Measurements from ENCODE around the gene CRABP1. TPM values are rescaled to one million over a fixed set of nuclear protein-coding genes. Genes with fewer than 3 reads are reported as not detected.

CRABP1 gene
- total and polyA plus RNA-seq, 2 experiments from 2014 or later, result not detected

GRCh38 chr15:78389738-78390137 lies 49.6 kb downstream of the CRABP1 start:
- H2AFZ ChIP-seq, result peak overlapping the region; percentile 41; the same call in 1 of the 2 replicates
- H3K9me2 ChIP-seq (ENCODE audit: insufficient read depth), result no peaks in the 10 kb centered on the region
- no peak overlapping the region for H3K27ac ChIP-seq
- WGBS, 2 experiments (ENCODE audit: low coverage in 1 of 2, low lambda C conversion rate in 2 of 2, missing lambda C conversion rate in 2 of 2), result 27 to 44% methylated on average over 2 of the region's 2 CpGs
- no peaks in the 10 kb centered on the region for H3K36me3 ChIP-seq (ENCODE audit: low read depth)
- no peaks in the 10 kb centered on the region for H3K9me3 ChIP-seq (ENCODE audit: low read depth)
- H3F3A ChIP-seq (ENCODE audit: insufficient read depth), result peaks cover 10% of the 10 kb centered on the region
- in situ Hi-C loops (cut with MboI), result no loop called here
- no peaks in the 10 kb centered on the region for H3K79me2 ChIP-seq (ENCODE audit: insufficient read depth)
- no peak overlapping the region for H3K4me2 ChIP-seq (ENCODE audit: unreplicated experiment)
- no peak overlapping the region for H3K9ac ChIP-seq
- peak; percentile 39 for DNase-seq
- peaks cover 11% of the 10 kb centered on the region for H3K4me1 ChIP-seq (ENCODE audit: insufficient read depth)
- H4K20me1 ChIP-seq (ENCODE audit: insufficient read depth), result no peaks in the 10 kb centered on the region
- H3K4me3 ChIP-seq, result no peak overlapping the region
- TF ChIP-seq EZH2phosphoT487 (IDR thresholded peaks at IDR 0.05; ENCODE audit: insufficient read depth, low read depth) (no peak), EZH2 (IDR thresholded peaks at IDR 0.05; ENCODE audit: insufficient read depth, poor library complexity, severe bottlenecking) (no peak)
- peaks cover 10% of the 10 kb centered on the region for H3K27me3 ChIP-seq (replicated peaks; ENCODE audit: insufficient read depth)

GRCh38 chr15:78390242-78390641 lies 50.1 kb downstream of the CRABP1 start:
- Histone ChIP-seq H3K4me1 (ENCODE audit: insufficient read depth) (peaks cover 11% of the 10 kb centered on the region), H3K9me3 (ENCODE audit: low read depth) (no peaks in the 10 kb centered on the region), H3K4me2 (ENCODE audit: unreplicated experiment) (no peak overlapping the region), H4K20me1 (ENCODE audit: insufficient read depth) (no peaks in the 10 kb centered on the region), H3K27me3 (replicated peaks; ENCODE audit: insufficient read depth) (peaks cover 5% of the 10 kb centered on the region), H3K9me2 (ENCODE audit: insufficient read depth) (no peaks in the 10 kb centered on the region), H2AFZ (no peak overlapping the region), H3K79me2 (ENCODE audit: insufficient read depth) (no peaks in the 10 kb centered on the region), H3F3A (ENCODE audit: insufficient read depth) (peaks cover 10% of the 10 kb centered on the region), H3K9ac (no peak overlapping the region), H3K27ac (no peak overlapping the region), H3K36me3 (ENCODE audit: low read depth) (no peaks in the 10 kb centered on the region), H3K4me3 (no peak overlapping the region)
- TF ChIP-seq EZH2 (IDR thresholded peaks at IDR 0.05; ENCODE audit: insufficient read depth, poor library complexity, severe bottlenecking), result no peak
- TF ChIP-seq EZH2phosphoT487 (IDR thresholded peaks at IDR 0.05; ENCODE audit: insufficient read depth, low read depth), result no peak
- 62 to 79% methylated on average over 1 of the region's 1 CpG for WGBS, 2 experiments (ENCODE audit: low coverage in 1 of 2, low lambda C conversion rate in 2 of 2, missing lambda C conversion rate in 2 of 2)
- in situ Hi-C loops (cut with MboI), result no loop called here
- no peak for DNase-seq

GRCh38 chr15:78390826-78391225 lies 50.7 kb downstream of the CRABP1 start:
- DNase-seq, result peak; percentile 63
- Histone ChIP-seq H3K27me3 (replicated peaks; ENCODE audit: insufficient read depth) (no peaks in the 10 kb centered on the region; the same call in 1 of the 2 replicates), H3K9me2 (ENCODE audit: insufficient read depth) (no peaks in the 10 kb centered on the region), H3K36me3 (ENCODE audit: low read depth) (no peaks in the 10 kb centered on the region), H3K4me1 (ENCODE audit: insufficient read depth) (peaks cover 11% of the 10 kb centered on the region), H4K20me1 (ENCODE audit: insufficient read depth) (no peaks in the 10 kb centered on the region), H3F3A (ENCODE audit: insufficient read depth) (peaks cover 10% of the 10 kb centered on the region), H3K9ac (no peak overlapping the region), H3K9me3 (ENCODE audit: low read depth) (no peaks in the 10 kb centered on the region), H3K4me3 (no peak overlapping the region), H3K27ac (no peak overlapping the region), H2AFZ (no peak overlapping the region), H3K4me2 (ENCODE audit: unreplicated experiment) (no peak overlapping the region), H3K79me2 (ENCODE audit: insufficient read depth) (no peaks in the 10 kb centered on the region)
- in situ Hi-C loops (cut with MboI), result no loop called here
- TF ChIP-seq EZH2phosphoT487 (IDR thresholded peaks at IDR 0.05; ENCODE audit: insufficient read depth, low read depth) (no peak), EZH2 (IDR thresholded peaks at IDR 0.05; ENCODE audit: insufficient read depth, poor library complexity, severe bottlenecking) (no peak)
- WGBS, 2 experiments (ENCODE audit: low coverage in 1 of 2, low lambda C conversion rate in 2 of 2, missing lambda C conversion rate in 2 of 2), result 84% methylated on average over 3 of the region's 3 CpGs

GRCh38 chr15:78391781-78392180 lies 51.6 kb downstream of the CRABP1 start:
- Histone ChIP-seq H3K9me2 (ENCODE audit: insufficient read depth) (no peaks in the 10 kb centered on the region), H4K20me1 (ENCODE audit: insufficient read depth) (no peaks in the 10 kb centered on the region), H3K79me2 (ENCODE audit: insufficient read depth) (no peaks in the 10 kb centered on the region), H3F3A (ENCODE audit: insufficient read depth) (peaks cover 10% of the 10 kb centered on the region), H3K4me3 (no peak overlapping the region), H3K27me3 (replicated peaks; ENCODE audit: insufficient read depth) (no peaks in the 10 kb centered on the region; the same call in 1 of the 2 replicates), H3K4me1 (ENCODE audit: insufficient read depth) (peaks cover 11% of the 10 kb centered on the region), H3K27ac (no peak overlapping the region), H3K4me2 (ENCODE audit: unreplicated experiment) (no peak overlapping the region), H3K36me3 (ENCODE audit: low read depth) (no peaks in the 10 kb centered on the region), H3K9ac (no peak overlapping the region), H2AFZ (no peak overlapping the region), H3K9me3 (ENCODE audit: low read depth) (no peaks in the 10 kb centered on the region)
- DNase-seq, result no peak
- in situ Hi-C loops (cut with MboI), result no loop called here
- 79 to 81% methylated on average over 3 of the region's 3 CpGs for WGBS, 2 experiments (ENCODE audit: low coverage in 1 of 2, low lambda C conversion rate in 2 of 2, missing lambda C conversion rate in 2 of 2)
- TF ChIP-seq EZH2 (IDR thresholded peaks at IDR 0.05; ENCODE audit: insufficient read depth, poor library complexity, severe bottlenecking), result no peak
- no peak for TF ChIP-seq EZH2phosphoT487 (IDR thresholded peaks at IDR 0.05; ENCODE audit: insufficient read depth, low read depth)

GRCh38 chr15:78392430-78392829 lies 52.3 kb downstream of the CRABP1 start:
- Histone ChIP-seq H3K9me2 (ENCODE audit: insufficient read depth) (no peaks in the 10 kb centered on the region), H3K4me3 (no peak overlapping the region), H3K4me2 (ENCODE audit: unreplicated experiment) (no peak overlapping the region), H3K79me2 (ENCODE audit: insufficient read depth) (no peaks in the 10 kb centered on the region), H3K36me3 (ENCODE audit: low read depth) (no peaks in the 10 kb centered on the region), H3K27ac (no peak overlapping the region), H2AFZ (no peak overlapping the region), H3K9ac (no peak overlapping the region), H4K20me1 (ENCODE audit: insufficient read depth) (no peaks in the 10 kb centered on the region), H3F3A (ENCODE audit: insufficient read depth) (peaks cover 10% of the 10 kb centered on the region), H3K4me1 (ENCODE audit: insufficient read depth) (peaks cover 11% of the 10 kb centered on the region), H3K9me3 (ENCODE audit: low read depth) (no peaks in the 10 kb centered on the region), H3K27me3 (replicated peaks; ENCODE audit: insufficient read depth) (no peaks in the 10 kb centered on the region; the same call in 1 of the 2 replicates)
- DNase-seq, result no peak
- 59 to 60% methylated on average over 4 of the region's 4 CpGs for WGBS, 2 experiments (ENCODE audit: low coverage in 1 of 2, low lambda C conversion rate in 2 of 2, missing lambda C conversion rate in 2 of 2)
- in situ Hi-C loops (cut with MboI), result no loop called here
- TF ChIP-seq EZH2phosphoT487 (IDR thresholded peaks at IDR 0.05; ENCODE audit: insufficient read depth, low read depth) (no peak), EZH2 (IDR thresholded peaks at IDR 0.05; ENCODE audit: insufficient read depth, poor library complexity, severe bottlenecking) (no peak)

All from GM23248 (cell line).